HCT116 (cell line): ENCODE data around the gene SLK. TPM values are rescaled to one million over a fixed set of nuclear protein-coding genes. Genes with fewer than 3 reads are reported as not detected.

Experiments
- ATAC-seq: fragments of 200-7000 bp; cut with Tn5 transposase; 2 replicates; pipeline ENCODE4 v1.9.1; 2020; ENCODE audit warnings: mild to moderate bottlenecking, moderate library complexity
- BruUV-seq: library from RNA; stranded (reverse); fragments of 400-500 nt; replicated peaks from 2 replicates; lab custom pipeline; 2021; lab: Mats Ljungman, UMichigan
- CTCF ChIA-PET: fragments of 300-600 bp; sonication (Branson Sonifier 250); formaldehyde crosslinking; loops from one replicate; lab custom pipeline; 2021; ENCODE audit warnings: antibody characterized with exemption; lab: Charles Lee
- POLR2A ChIA-PET: fragments of 300-600, 350-600 bp; sonication (Branson Sonifier 250); formaldehyde crosslinking; loops from one replicate; lab custom pipeline; 2021; ENCODE audit warnings: antibody characterized with exemption; lab: Charles Lee
- RAD21 ChIA-PET, 2 experiments: fragments of 300-600 bp; sonication (Branson Sonifier 250); formaldehyde crosslinking; loops; one replicate each; lab custom pipeline; 2023; ENCODE audit warnings: low total read pairs in 2 of 2; ENCODE audit not compliant: uncharacterized antibody in 2 of 2, unreplicated experiment in 2 of 2, low non-redundant PET in 1 of 2; lab: Charles Lee
- DNase-seq: peaks from one replicate; pipeline ENCODE4 v3.0.0-alpha.2; 2010; ENCODE audit warnings: low read depth, low spot score
- H2AFZ ChIP-seq: fragments of 200-600 bp; shearing (Covaris generic), sonication (generic); 2 replicates; pipeline ENCODE4 v1.6.1; 2017; ENCODE audit warnings: low read depth, mixed run types, mixed read lengths, antibody characterized with exemption, low read length; ENCODE audit not compliant: poor library complexity, severe bottlenecking
- H3K27ac ChIP-seq: 2 replicates; pipeline ENCODE4 v1.5.1; 2012; ENCODE audit warnings: low read depth, low read length
- H3K27me3 ChIP-seq: fragments of 200-600 bp; sonication (generic); 2 replicates; pipeline ENCODE4 v1.6.1; 2016; ENCODE audit warnings: mixed run types, low read length, mixed read lengths; ENCODE audit not compliant: insufficient read depth
- H3K36me3 ChIP-seq, 2 experiments: fragments of 200-500 bp in 1 of 2; fragments of 200-600 bp in 1 of 2; sonication (Bioruptor generic) in 1 of 2; sonication (generic) in 1 of 2; 2 replicates each; pipeline versions ENCODE4 v1.5.1 to v1.6.1; 2014 to 2016; ENCODE audit warnings: low read length in 2 of 2, inconsistent platforms in 1 of 2, mixed read lengths in 1 of 2, mixed run types in 1 of 2; ENCODE audit not compliant: insufficient read depth in 2 of 2, control insufficient read depth in 1 of 2
- H3K4me1 ChIP-seq, 2 experiments: fragments of 200-600 bp in 1 of 2; sonication (generic) in 1 of 2; 2 replicates each; pipeline versions ENCODE4 v1.5.1 to v1.6.1; 2012 to 2017; ENCODE audit warnings: low read length in 2 of 2, inconsistent platforms in 1 of 2, mild to moderate bottlenecking in 1 of 2, mixed read lengths in 1 of 2, mixed run types in 1 of 2, moderate library complexity in 1 of 2; ENCODE audit not compliant: insufficient read depth in 2 of 2, control insufficient read depth in 1 of 2
- H3K4me2 ChIP-seq: fragments of 200-600 bp; sonication (generic); 2 replicates; pipeline ENCODE4 v1.6.1; 2017; ENCODE audit warnings: mixed run types, low read length, mixed read lengths
- H3K4me3 ChIP-seq, 2 experiments: fragments of 200-600 bp in 1 of 2; sonication (generic) in 1 of 2; replicated peaks in 1 of 2; 2 replicates each; pipeline ENCODE4 v1.5.1; 2011 to 2016; ENCODE audit warnings: low read length in 2 of 2, control low read depth in 1 of 2, low read depth in 1 of 2, mild to moderate bottlenecking in 1 of 2, mixed read lengths in 1 of 2, mixed run types in 1 of 2
- H3K79me2 ChIP-seq: fragments of 200-600 bp; sonication (generic); 2 replicates; pipeline ENCODE4 v1.6.1; 2017; ENCODE audit warnings: mild to moderate bottlenecking, mixed run types, low read length, moderate library complexity, mixed read lengths; ENCODE audit not compliant: insufficient read depth
- H3K9ac ChIP-seq: fragments of 200-600 bp; sonication (generic); 2 replicates; pipeline ENCODE4 v1.6.1; 2016; ENCODE audit warnings: low read length, mixed read lengths
- H3K9me2 ChIP-seq: fragments of 200-600 bp; sonication (generic), shearing (Covaris generic); 2 replicates; pipeline ENCODE4 v1.6.1; 2017; ENCODE audit warnings: mixed run types, mild to moderate bottlenecking, moderate library complexity; ENCODE audit not compliant: insufficient read depth
- H3K9me3 ChIP-seq, 2 experiments: fragments of 200-500 bp in 1 of 2; fragments of 200-600 bp in 1 of 2; sonication (Bioruptor generic) in 1 of 2; sonication (generic) in 1 of 2; 2 replicates each; pipeline ENCODE4 v1.6.1; 2014 to 2017; ENCODE audit warnings: low read length in 2 of 2, mixed read lengths in 2 of 2, inconsistent platforms in 1 of 2, low read depth in 1 of 2, mild to moderate bottlenecking in 1 of 2, mixed run types in 1 of 2, moderate library complexity in 1 of 2; ENCODE audit not compliant: control insufficient read depth in 1 of 2, insufficient read depth in 1 of 2
- H4K20me1 ChIP-seq: fragments of 200-600 bp; sonication (generic), shearing (Covaris generic); 2 replicates; pipeline ENCODE4 v1.6.1; 2017; ENCODE audit warnings: mixed run types, mild to moderate bottlenecking, moderate library complexity; ENCODE audit not compliant: insufficient read depth
- CBX3 ChIP-seq: IDR thresholded peaks from 2 replicates; pipeline ENCODE4 v1.6.1; 2012; ENCODE audit warnings: low read depth
- MAX ChIP-seq: IDR thresholded peaks from 2 replicates; pipeline ENCODE4 v1.6.1; 2012
- SRF ChIP-seq: IDR thresholded peaks from 2 replicates; pipeline ENCODE4 v1.6.1; 2012; ENCODE audit warnings: low read depth
- intact Hi-C: fragments of 100-400 bp; cut with micrococcal nuclease; formaldehyde crosslinking; loops from 2 replicates; pipeline ENCODE4 v1.10.0; 2022
- total RNA-seq: library from RNA; stranded (reverse); gene quantifications from one replicate; pipeline ENCODE4 v1.2.1, GENCODE V29; 2021; ENCODE audit not compliant: unreplicated experiment
- TF ChIP-seq, protein P1 (sequence below), 3 experiments: fragments of 200-600 bp in 1 of 3; sonication (generic) in 1 of 3; IDR thresholded peaks in 2 of 3; conservative IDR thresholded peaks in 1 of 3; 2 replicates each; pipeline ENCODE4 v1.5.1; 2012 to 2017; ENCODE audit warnings: low read depth in 2 of 3, low read length in 2 of 3, antibody characterized with exemption in 1 of 3, borderline replicate concordance in 1 of 3, control low read depth in 1 of 3, mild to moderate bottlenecking in 1 of 3, mixed read lengths in 1 of 3, mixed run types in 1 of 3, moderate library complexity in 1 of 3; ENCODE audit not compliant: insufficient read depth in 1 of 3
- TF ChIP-seq, protein P2 (sequence below): IDR thresholded peaks from 2 replicates; pipeline ENCODE4 v1.6.1; 2011; ENCODE audit warnings: mild to moderate bottlenecking, low read length, moderate library complexity; ENCODE audit not compliant: insufficient replicate concordance; ENCODE audit errors: extremely low read depth

SLK gene
- total RNA-seq, 1 experiment from 2014 or later, result 44.2 TPM

DNA sequence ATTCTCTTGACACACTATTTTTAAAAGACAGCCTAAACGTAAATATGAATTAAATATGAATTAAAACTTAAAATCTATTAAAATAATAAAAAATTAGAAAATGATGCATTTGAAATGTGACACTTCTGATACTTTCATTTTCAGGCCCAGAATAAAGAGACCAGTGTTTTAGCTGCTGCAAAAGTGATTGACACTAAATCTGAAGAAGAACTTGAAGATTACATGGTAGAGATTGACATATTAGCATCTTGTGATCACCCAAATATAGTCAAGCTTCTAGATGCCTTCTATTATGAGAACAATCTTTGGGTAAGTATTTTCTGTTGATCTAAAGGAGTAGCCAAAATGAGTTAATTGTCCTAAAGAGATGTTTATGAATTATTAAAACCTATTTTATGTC is 23.6 kb downstream of the SLK start:
- H3K79me2 ChIP-seq, result peaks cover 88% of the 10 kb centered on the region
- no peak overlapping the region for H3K4me3 ChIP-seq
- ChIA-PET CTCF (no interaction called here), POLR2A (no interaction called here), RAD21 (no interaction called here)
- no TSS peak for BruUV-seq
- ATAC-seq (no peak), DNase-seq (no peak)
- TF ChIP-seq SRF (no peak), CBX3 (no peak)
- no peak overlapping the region for H3K27ac ChIP-seq
- H3K9me3 ChIP-seq, result no peaks in the 10 kb centered on the region
- peaks cover 22% of the 10 kb centered on the region for H4K20me1 ChIP-seq
- no peaks in the 10 kb centered on the region for H3K27me3 ChIP-seq
- peaks cover 2 to 4% of the 10 kb centered on the region in 2 experiments; a peak in 2 of 4 replicates for H3K4me1 ChIP-seq
- H2AFZ ChIP-seq, result no peak overlapping the region
- intact Hi-C loops, result no loop called here
- no peak overlapping the region for H3K9ac ChIP-seq
- H3K4me2 ChIP-seq, result no peak overlapping the region
- H3K36me3 ChIP-seq, result peaks cover 6 to 25% of the 10 kb centered on the region in 2 experiments; a peak in 3 of 4 replicates
- H3K9me2 ChIP-seq, result no peaks in the 10 kb centered on the region

DNA sequence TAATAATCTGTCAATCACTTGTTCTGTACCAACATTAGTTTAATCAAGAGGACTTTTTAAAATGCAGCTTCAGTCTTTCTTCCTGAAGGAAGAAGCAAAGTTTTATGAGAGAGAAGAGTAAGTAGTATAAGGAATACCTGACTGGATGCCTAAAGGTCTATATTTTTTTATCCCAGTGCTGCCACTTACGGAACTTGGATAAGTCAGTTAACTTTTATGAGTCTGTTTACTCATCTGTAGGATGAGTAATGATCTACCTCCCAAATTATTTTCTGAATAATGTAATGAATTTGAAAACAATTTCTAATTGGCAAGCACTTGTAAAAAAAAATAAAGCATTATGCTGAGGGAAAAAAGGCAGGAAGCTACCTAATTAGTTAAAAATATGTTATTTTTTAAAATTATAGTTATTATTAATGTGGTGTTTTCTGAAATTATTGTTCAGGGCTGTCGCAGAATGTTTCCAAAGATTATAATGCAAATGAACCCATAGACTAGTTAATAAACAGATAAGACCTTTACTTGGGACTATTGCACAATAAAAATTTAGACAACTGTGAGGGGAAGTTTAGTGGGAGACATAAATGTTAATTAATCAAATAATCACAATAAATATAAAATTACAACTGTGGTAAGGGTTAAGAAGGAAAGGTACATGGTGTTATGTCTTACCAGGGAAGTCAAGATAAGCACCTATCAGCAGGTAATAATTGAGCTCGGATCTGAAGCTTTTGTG is 24.6 kb downstream of the SLK start:
- ChIA-PET POLR2A (no interaction called here), CTCF (interaction anchor here (0.8 kb wide), 1 partner anchor 101 kb away, joined by 3 read pairs; no protein-coding TSS in a partner anchor)
- intact Hi-C loops, result no loop called here

More for the DNA sequence above, 24.6 kb downstream of the SLK start:
- H3K4me3 ChIP-seq, result no peak overlapping the region
- RAD21 ChIA-PET, result no interaction called here
- peaks cover 83% of the 10 kb centered on the region for H3K79me2 ChIP-seq
- ATAC-seq, result no peak
- no peak overlapping the region for H3K27ac ChIP-seq
- H3K4me1 ChIP-seq, result 0 out of 4 replicates have a peak, but pooled peaks cover 0 to 2% of the 10 kb centered on the region in 2 experiments
- H3K9me2 ChIP-seq, result no peaks in the 10 kb centered on the region
- H2AFZ ChIP-seq, result no peak overlapping the region
- no peak overlapping the region for H3K4me2 ChIP-seq
- no TSS peak for BruUV-seq
- no peaks in the 10 kb centered on the region for H3K9me3 ChIP-seq
- H3K27me3 ChIP-seq, result no peaks in the 10 kb centered on the region
- H3K9ac ChIP-seq, result no peak overlapping the region
- peaks cover 11 to 25% of the 10 kb centered on the region in 2 experiments; a peak in 3 of 4 replicates for H3K36me3 ChIP-seq
- TF ChIP-seq, protein P1, sequence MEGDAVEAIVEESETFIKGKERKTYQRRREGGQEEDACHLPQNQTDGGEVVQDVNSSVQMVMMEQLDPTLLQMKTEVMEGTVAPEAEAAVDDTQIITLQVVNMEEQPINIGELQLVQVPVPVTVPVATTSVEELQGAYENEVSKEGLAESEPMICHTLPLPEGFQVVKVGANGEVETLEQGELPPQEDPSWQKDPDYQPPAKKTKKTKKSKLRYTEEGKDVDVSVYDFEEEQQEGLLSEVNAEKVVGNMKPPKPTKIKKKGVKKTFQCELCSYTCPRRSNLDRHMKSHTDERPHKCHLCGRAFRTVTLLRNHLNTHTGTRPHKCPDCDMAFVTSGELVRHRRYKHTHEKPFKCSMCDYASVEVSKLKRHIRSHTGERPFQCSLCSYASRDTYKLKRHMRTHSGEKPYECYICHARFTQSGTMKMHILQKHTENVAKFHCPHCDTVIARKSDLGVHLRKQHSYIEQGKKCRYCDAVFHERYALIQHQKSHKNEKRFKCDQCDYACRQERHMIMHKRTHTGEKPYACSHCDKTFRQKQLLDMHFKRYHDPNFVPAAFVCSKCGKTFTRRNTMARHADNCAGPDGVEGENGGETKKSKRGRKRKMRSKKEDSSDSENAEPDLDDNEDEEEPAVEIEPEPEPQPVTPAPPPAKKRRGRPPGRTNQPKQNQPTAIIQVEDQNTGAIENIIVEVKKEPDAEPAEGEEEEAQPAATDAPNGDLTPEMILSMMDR (IDR thresholded peaks at IDR 0.05 in 2 of 3, conservative IDR thresholded peaks at IDR 0.05 in 1 of 3; ENCODE audit: borderline replicate concordance in 1 of 3, insufficient read depth in 1 of 3, low read depth in 2 of 3, low read length in 2 of 3), result no peak
- no peak for TF ChIP-seq MAX
- TF ChIP-seq, protein P2, sequence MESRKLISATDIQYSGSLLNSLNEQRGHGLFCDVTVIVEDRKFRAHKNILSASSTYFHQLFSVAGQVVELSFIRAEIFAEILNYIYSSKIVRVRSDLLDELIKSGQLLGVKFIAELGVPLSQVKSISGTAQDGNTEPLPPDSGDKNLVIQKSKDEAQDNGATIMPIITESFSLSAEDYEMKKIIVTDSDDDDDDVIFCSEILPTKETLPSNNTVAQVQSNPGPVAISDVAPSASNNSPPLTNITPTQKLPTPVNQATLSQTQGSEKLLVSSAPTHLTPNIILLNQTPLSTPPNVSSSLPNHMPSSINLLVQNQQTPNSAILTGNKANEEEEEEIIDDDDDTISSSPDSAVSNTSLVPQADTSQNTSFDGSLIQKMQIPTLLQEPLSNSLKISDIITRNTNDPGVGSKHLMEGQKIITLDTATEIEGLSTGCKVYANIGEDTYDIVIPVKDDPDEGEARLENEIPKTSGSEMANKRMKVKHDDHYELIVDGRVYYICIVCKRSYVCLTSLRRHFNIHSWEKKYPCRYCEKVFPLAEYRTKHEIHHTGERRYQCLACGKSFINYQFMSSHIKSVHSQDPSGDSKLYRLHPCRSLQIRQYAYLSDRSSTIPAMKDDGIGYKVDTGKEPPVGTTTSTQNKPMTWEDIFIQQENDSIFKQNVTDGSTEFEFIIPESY, result no peak
- no peak for DNase-seq
- H4K20me1 ChIP-seq, result peaks cover 22% of the 10 kb centered on the region
